SK-N-SH (cell line): ENCODE data around the gene DUXA.

Experiments used
- CTCF ChIP-seq: fragments of 200-600 bp; sonication (generic); IDR thresholded peaks from 2 replicates; pipeline ENCODE4 v1.6.1; 2017; ENCODE audit warnings: antibody characterized with exemption, mild to moderate bottlenecking, moderate library complexity
- FOSL2 ChIP-seq: IDR thresholded peaks from 2 replicates; pipeline ENCODE4 v1.4.0; 2012; ENCODE audit warnings: low read depth, mild to moderate bottlenecking, moderate library complexity, borderline replicate concordance
- MAX ChIP-seq: IDR thresholded peaks from 2 replicates; pipeline ENCODE4 v1.4.0; 2012; ENCODE audit warnings: low read depth
- POLR2AphosphoS5 ChIP-seq: IDR thresholded peaks from 2 replicates; pipeline ENCODE4 v1.6.1; 2012; ENCODE audit warnings: low read depth, low read length

- TF ChIP-seq MAX, result no peak
- no peak for TF ChIP-seq FOSL2
- no peak for TF ChIP-seq POLR2AphosphoS5
- no peak for TF ChIP-seq CTCF
Observed at GRCh38 chr19:57192993-57193392, 25.7 kb upstream of the DUXA start.
